ENCODE data around the gene METTL14.

METTL14 gene

DNA sequence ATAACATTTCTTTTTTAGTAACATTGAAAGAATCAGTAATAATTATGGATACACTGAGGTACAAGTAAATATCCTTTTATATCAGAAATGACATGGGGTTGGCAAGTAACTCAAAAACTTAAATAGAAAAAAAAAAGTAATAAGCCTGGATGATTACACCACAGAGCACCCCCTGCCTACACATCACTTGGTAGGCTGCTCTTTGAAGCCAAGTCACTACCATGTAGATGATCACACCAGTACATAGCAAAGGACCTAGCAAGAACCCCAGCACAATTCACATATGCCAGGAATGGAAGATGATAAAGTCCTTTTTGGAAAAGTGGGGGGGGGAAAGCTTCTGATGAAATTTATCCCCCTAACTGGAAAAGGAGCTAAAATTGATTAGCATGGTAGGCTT lies 56.9 kb downstream of the METTL14 start:
- no peak for DNase-seq (ENCODE audit: low read depth)
- no peak overlapping the region for H3K4me3 ChIP-seq (ENCODE audit: low read depth, low read length)
- TF ChIP-seq, protein P1, sequence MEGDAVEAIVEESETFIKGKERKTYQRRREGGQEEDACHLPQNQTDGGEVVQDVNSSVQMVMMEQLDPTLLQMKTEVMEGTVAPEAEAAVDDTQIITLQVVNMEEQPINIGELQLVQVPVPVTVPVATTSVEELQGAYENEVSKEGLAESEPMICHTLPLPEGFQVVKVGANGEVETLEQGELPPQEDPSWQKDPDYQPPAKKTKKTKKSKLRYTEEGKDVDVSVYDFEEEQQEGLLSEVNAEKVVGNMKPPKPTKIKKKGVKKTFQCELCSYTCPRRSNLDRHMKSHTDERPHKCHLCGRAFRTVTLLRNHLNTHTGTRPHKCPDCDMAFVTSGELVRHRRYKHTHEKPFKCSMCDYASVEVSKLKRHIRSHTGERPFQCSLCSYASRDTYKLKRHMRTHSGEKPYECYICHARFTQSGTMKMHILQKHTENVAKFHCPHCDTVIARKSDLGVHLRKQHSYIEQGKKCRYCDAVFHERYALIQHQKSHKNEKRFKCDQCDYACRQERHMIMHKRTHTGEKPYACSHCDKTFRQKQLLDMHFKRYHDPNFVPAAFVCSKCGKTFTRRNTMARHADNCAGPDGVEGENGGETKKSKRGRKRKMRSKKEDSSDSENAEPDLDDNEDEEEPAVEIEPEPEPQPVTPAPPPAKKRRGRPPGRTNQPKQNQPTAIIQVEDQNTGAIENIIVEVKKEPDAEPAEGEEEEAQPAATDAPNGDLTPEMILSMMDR (IDR thresholded peaks at IDR 0.05; ENCODE audit: control insufficient read depth, extremely low read depth, insufficient read depth), result no peak

DNA sequence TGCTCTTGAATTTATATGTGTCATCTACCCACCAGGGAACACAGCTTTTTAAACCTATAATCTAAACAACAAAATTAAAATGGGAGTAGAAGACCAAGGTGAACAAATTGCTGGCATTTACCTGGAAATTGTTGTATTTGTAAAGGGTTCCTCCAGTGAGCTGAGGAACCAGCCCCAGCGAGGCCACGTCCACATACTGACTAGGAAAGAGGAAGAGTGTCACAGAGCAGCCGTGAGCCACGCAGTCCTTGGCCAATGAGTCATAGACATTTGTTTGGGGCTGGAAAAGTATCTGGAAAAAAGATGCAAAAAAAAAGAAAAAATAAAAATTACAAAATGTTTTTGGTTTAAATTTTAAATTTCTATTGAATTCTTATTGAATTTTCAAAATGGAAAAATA lies 58.7 kb downstream of the METTL14 start:
- TF ChIP-seq, protein P1 (IDR thresholded peaks at IDR 0.05; ENCODE audit: control insufficient read depth, extremely low read depth, insufficient read depth), result no peak
- DNase-seq (ENCODE audit: low read depth), result no peak
- H3K4me3 ChIP-seq (ENCODE audit: low read depth, low read length), result no peak overlapping the region

DNA sequence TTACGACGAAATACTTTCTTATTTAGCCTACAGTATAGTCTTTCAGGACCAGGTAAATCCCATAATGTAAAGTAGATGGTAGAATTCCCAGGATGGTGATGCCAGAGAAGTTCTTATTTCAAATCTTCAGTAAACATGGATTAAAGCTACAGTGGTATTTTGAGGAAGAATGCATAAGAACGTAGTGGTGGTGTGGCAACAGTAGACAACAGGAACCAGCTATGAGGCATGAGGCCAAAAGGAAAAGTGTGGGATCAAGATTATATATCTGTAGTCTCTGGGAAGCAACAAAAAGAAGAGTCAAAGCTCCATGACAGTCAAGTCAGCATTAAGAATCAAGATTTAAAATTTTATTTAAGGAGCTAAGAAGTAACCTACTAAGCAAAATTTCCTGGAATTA lies 60.2 kb downstream of the METTL14 start:
- no peak for DNase-seq (ENCODE audit: low read depth)
- H3K4me3 ChIP-seq (ENCODE audit: low read depth, low read length), result no peak overlapping the region
- TF ChIP-seq, protein P1 (IDR thresholded peaks at IDR 0.05; ENCODE audit: control insufficient read depth, extremely low read depth, insufficient read depth), result no peak

DNA sequence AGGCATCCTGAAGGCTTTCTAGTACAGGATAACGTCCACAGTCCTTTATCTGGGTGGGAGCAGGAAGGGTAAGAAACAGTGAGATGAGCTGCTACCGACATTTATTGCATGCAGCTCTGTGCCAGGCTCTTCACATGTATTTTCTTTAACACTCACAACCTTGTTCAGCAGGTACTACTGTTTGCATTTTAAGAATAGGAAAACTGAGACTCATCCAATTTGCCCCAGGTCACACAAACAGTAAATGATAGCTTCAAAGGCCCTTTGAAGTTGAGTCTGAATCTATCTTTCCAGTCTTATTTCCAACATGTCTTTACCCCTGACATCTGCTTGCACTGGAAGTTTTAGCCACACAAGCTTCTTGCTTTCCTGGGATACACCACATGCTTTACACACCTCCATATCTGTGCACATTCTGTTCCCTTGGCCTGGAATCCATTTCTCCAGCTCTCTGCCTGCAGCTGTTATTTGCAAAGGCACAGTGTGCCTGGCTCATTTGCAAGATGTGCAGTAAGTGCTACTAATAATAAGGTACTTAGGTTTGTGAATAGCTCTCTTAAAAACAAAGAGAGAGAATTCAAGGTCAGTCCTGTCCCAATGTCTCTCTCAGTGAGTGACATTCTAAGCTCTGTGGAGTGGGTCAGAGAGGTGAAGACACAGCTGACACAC lies 61.2 kb downstream of the METTL14 start:
- TF ChIP-seq, protein P1 (IDR thresholded peaks at IDR 0.05; ENCODE audit: control insufficient read depth, extremely low read depth, insufficient read depth), result no peak
- DNase-seq (ENCODE audit: low read depth), result peak; percentile 70

DNA sequence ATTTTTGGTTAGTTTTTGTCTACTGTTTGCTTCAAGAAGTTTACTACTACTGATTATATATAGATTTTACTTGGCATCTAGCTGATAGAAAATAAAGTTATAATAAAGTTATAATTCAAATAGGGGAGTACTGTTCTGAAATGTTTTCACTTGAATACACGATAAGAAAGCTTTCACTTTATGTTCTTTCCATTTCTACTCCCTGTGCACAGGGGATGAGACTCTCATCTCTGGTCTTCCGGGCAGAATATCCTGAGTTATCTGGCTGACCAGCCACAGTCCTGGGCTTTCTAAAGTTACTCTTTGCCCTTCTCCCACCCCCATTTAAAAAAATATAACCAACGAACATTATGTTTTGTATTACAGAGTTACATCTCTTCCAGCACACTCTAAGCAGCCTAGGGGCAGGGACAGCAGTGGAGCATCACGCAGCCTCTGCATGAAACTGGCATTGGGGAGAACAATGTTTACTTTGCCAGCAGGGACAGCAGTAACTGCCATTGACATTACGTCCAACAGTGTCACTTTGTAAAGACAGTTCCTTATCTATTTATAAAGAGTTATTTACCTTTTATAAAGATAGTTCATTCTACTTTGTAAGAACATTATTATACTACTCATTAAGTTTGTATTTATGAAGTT lies 64.3 kb downstream of the METTL14 start:
- TF ChIP-seq, protein P1 (IDR thresholded peaks at IDR 0.05; ENCODE audit: control insufficient read depth, extremely low read depth, insufficient read depth), result no peak
- H3K4me3 ChIP-seq (ENCODE audit: low read depth, low read length), result no peak overlapping the region
- peak; percentile 79 for DNase-seq (ENCODE audit: low read depth)

More for the DNA sequence above, 61.2 kb downstream of the METTL14 start:
- H3K4me3 ChIP-seq (ENCODE audit: low read depth, low read length), result no peak overlapping the region

DNA sequence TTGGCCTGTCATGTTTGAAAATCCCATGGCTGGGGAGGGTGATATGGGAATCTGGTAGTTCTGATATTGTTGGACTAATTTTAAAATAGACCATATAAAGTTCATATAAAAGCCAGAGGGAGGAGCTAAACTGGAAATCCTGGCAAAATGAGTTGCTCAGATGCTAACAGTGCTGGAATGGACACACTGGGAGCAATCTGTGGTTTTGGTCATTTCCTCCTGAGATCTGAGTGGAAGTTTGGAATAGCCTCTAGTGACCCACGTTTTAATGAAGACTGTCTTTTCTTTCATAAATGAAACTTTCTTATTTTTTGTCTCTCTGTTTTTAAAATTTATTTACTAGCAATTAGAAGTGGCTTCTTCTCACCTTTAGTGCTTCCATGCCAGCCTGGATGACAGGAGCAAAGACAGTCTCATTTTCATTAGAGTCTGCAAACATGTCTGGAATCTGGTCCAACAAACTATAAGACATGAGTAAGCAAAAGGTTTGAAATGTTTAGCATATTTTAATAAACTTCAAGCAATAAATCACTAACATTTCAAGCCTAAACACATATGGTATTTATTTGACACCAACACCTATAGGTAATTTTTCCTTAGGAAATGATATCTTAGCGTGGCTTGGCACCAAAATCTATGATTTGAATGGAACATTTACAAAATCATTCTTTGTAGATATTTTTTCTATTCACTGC lies 66.6 kb downstream of the METTL14 start:
- no peak for DNase-seq (ENCODE audit: low read depth)
- no peak overlapping the region for H3K4me3 ChIP-seq (ENCODE audit: low read depth, low read length)
- TF ChIP-seq, protein P1 (IDR thresholded peaks at IDR 0.05; ENCODE audit: control insufficient read depth, extremely low read depth, insufficient read depth), result no peak
